Medulla oblongata (tissue), 1 donor: Measurements from ENCODE around the gene SPINT3.

Experiments used
- DNase-seq: peaks from one replicate; pipeline ENCODE4 v3.0.0-alpha.2; 2015; ENCODE audit errors: extremely low spot score

SPINT3 gene

GRCh38 chr20:45462711-45463509 is 52.5 kb downstream of the SPINT3 start:
- no peak for DNase-seq
